ENCODE data around the gene OSTC.

Gene OSTC

GRCh38 chr4:108695062-108695461 is 44.7 kb downstream of the OSTC start:
- Histone ChIP-seq H3K9me3 (no peaks in the 10 kb centered on the region), H3K4me3 (ENCODE audit: low read depth in 1 of 2, low read length in 1 of 2) (no peak overlapping the region), H3K36me3 (no peaks in the 10 kb centered on the region), H3K27ac (no peak overlapping the region), H3K27me3 (peaks cover 35% of the 10 kb centered on the region), H3K4me1 (ENCODE audit: control insufficient read depth in 1 of 2, insufficient read depth in 1 of 2, low read depth in 1 of 2, low read length in 1 of 2) (no peaks in the 10 kb centered on the region)
- no peak for TF ChIP-seq CTCF (IDR thresholded peaks at IDR 0.05)

- H3K27ac ChIP-seq = no peak overlapping the region
- H3K4me3 ChIP-seq (ENCODE audit: low read depth in 1 of 2, low read length in 1 of 2) = no peak overlapping the region
- no peaks in the 10 kb centered on the region for H3K4me1 ChIP-seq (ENCODE audit: control insufficient read depth in 1 of 2, insufficient read depth in 1 of 2, low read depth in 1 of 2, low read length in 1 of 2)
- no peaks in the 10 kb centered on the region for H3K9me3 ChIP-seq
- peaks cover 45% of the 10 kb centered on the region for H3K27me3 ChIP-seq
- no peaks in the 10 kb centered on the region for H3K36me3 ChIP-seq
- TF ChIP-seq CTCF (IDR thresholded peaks at IDR 0.05) = no peak
Observed at GRCh38 chr4:108696160-108696559, 45.8 kb downstream of the OSTC start.

DNA sequence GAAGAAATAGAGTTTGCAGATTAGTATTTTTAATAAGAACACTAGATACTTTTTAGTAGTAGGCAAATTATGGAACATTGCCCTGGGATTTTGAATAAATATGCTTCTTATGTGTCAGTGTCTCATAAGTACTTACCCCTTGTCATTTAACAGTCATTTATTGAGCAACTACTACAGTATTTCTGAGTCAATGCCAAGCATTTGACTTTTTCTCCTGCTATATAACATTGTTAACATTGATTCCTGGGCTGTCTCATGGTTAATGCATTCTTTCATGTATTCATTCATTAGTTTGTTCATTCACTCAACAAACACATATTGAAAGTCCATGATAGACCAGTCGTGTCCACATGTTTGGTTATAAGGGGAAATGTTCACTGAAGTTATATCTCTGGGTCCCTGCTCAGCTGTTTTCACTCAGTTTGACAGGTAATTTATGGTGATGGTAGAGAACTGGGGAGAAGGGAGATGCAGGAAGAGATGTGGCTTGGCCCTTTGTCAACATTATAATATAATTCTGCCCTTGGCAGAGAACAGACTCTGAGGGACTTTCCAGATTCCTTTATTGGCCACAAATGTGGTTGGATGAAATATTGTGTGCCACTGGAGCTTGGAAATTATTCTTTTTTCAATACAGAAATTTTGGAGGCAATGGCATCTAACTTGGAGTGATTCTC is 49.8 kb downstream of the OSTC start:
- Histone ChIP-seq H3K4me1 (ENCODE audit: control insufficient read depth in 1 of 2, insufficient read depth in 1 of 2, low read depth in 1 of 2, low read length in 1 of 2) (no peaks in the 10 kb centered on the region), H3K9me3 (no peaks in the 10 kb centered on the region), H3K36me3 (no peaks in the 10 kb centered on the region), H3K27ac (no peak overlapping the region), H3K4me3 (ENCODE audit: low read depth in 1 of 2, low read length in 1 of 2) (no peak overlapping the region), H3K27me3 (peaks cover 74% of the 10 kb centered on the region)
- TF ChIP-seq CTCF (IDR thresholded peaks at IDR 0.05) = no peak

DNA sequence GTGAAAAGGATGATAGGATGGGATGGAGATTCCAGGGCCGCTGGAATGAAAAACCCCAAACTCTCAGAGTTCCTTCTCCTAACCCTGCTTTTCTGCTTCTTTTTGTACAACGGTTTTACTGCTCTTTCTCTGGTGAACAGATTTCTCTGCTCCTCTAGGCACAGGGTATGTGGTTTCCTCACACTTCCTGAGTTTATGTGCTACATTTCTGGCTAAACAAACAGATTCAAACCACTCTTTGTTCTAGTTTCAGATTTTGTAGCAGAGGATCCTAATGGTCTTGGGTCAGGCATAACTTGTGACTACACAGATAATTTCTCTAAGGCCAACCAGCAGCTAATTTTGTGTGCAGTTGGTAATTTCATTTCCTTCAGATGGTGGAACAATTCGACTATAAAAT is 52.6 kb downstream of the OSTC start:
- peaks cover 60% of the 10 kb centered on the region for H3K27me3 ChIP-seq
- no peaks in the 10 kb centered on the region for H3K4me1 ChIP-seq (ENCODE audit: control insufficient read depth in 1 of 2, insufficient read depth in 1 of 2, low read depth in 1 of 2, low read length in 1 of 2)
- no peak overlapping the region for H3K27ac ChIP-seq
- H3K9me3 ChIP-seq = no peaks in the 10 kb centered on the region
- H3K36me3 ChIP-seq = no peaks in the 10 kb centered on the region
- TF ChIP-seq CTCF (IDR thresholded peaks at IDR 0.05) = no peak
- no peak overlapping the region for H3K4me3 ChIP-seq (ENCODE audit: low read depth in 1 of 2, low read length in 1 of 2)

- Histone ChIP-seq H3K4me3 (ENCODE audit: low read depth in 1 of 2, low read length in 1 of 2) (no peak overlapping the region), H3K27ac (no peak overlapping the region), H3K36me3 (no peaks in the 10 kb centered on the region), H3K4me1 (ENCODE audit: control insufficient read depth in 1 of 2, insufficient read depth in 1 of 2, low read depth in 1 of 2, low read length in 1 of 2) (no peaks in the 10 kb centered on the region), H3K27me3 (peaks cover 56% of the 10 kb centered on the region), H3K9me3 (no peaks in the 10 kb centered on the region)
- no peak for TF ChIP-seq CTCF (IDR thresholded peaks at IDR 0.05)
Observed at GRCh38 chr4:108703370-108703769, 53.0 kb downstream of the OSTC start.

Measured in neutrophil (primary cell).